Hepatocyte (in vitro differentiated cells): Measurements from ENCODE around the gene DDX19B. TPM values are rescaled to one million over a fixed set of nuclear protein-coding genes. Genes with fewer than 3 reads are reported as not detected.

Source experiments
- DNase-seq: peaks from one replicate; pipeline ENCODE4 v3.0.0-alpha.2; 2016; ENCODE audit warnings: low spot score
- H2AFZ ChIP-seq: fragments of 200-600 bp; sonication (generic); 2 replicates; pipeline ENCODE4 v1.6.0; 2016; ENCODE audit warnings: antibody characterized with exemption, mild to moderate bottlenecking
- H3K27ac ChIP-seq: fragments of 200-600 bp; sonication (generic); 2 replicates; pipeline ENCODE4 v1.5.1; 2016; ENCODE audit warnings: mild to moderate bottlenecking
- H3K27me3 ChIP-seq: fragments of 200-600 bp; sonication (generic); 2 replicates; pipeline ENCODE4 v1.6.1; 2016
- H3K36me3 ChIP-seq: fragments of 200-600 bp; sonication (generic); replicated peaks from 2 replicates; pipeline ENCODE4 v1.5.1; 2016; ENCODE audit warnings: low read depth; ENCODE audit not compliant: insufficient read depth
- H3K4me1 ChIP-seq: fragments of 200-600 bp; sonication (generic); 2 replicates; pipeline ENCODE4 v1.5.1; 2016; ENCODE audit warnings: mild to moderate bottlenecking, moderate library complexity; ENCODE audit not compliant: insufficient read depth
- H3K4me2 ChIP-seq: fragments of 200-600 bp; sonication (generic); 2 replicates; pipeline ENCODE4 v1.6.0; 2016
- H3K4me3 ChIP-seq: fragments of 200-600 bp; sonication (generic); 2 replicates; pipeline ENCODE4 v1.5.1; 2016; ENCODE audit warnings: mild to moderate bottlenecking
- H3K79me2 ChIP-seq: fragments of 200-600 bp; sonication (generic); 2 replicates; pipeline ENCODE4 v1.6.0; 2017; ENCODE audit warnings: mild to moderate bottlenecking
- H3K9me2 ChIP-seq: fragments of 200-600 bp; sonication (generic); replicated peaks from 2 replicates; pipeline ENCODE4 v1.6.0; 2017; ENCODE audit warnings: mild to moderate bottlenecking; ENCODE audit not compliant: insufficient read depth
- H3K9me3 ChIP-seq: fragments of 200-600 bp; sonication (generic); 2 replicates; pipeline ENCODE4 v1.5.1; 2016; ENCODE audit warnings: low read depth, mild to moderate bottlenecking
- H4K20me1 ChIP-seq: fragments of 200-600 bp; sonication (generic); 2 replicates; pipeline ENCODE4 v1.6.0; 2016; ENCODE audit warnings: mild to moderate bottlenecking; ENCODE audit not compliant: insufficient read depth, poor library complexity, severe bottlenecking
- CTCF ChIP-seq: fragments of 200-600 bp; sonication (generic); IDR thresholded peaks from 2 replicates; pipeline ENCODE4 v1.5.1; 2016; ENCODE audit warnings: antibody characterized with exemption, mild to moderate bottlenecking; ENCODE audit not compliant: poor library complexity
- EZH2 ChIP-seq: fragments of 200-600 bp; sonication (generic); IDR thresholded peaks from 2 replicates; pipeline ENCODE4 v1.6.1; 2016; ENCODE audit warnings: antibody characterized with exemption, mild to moderate bottlenecking, borderline replicate concordance
- EZH2phosphoT487 ChIP-seq: fragments of 200-600 bp; sonication (generic); IDR thresholded peaks from one replicate; pipeline ENCODE4 v1.6.1; 2018; ENCODE audit warnings: antibody characterized with exemption, mild to moderate bottlenecking, low read depth, moderate library complexity; ENCODE audit not compliant: unreplicated experiment, severe bottlenecking
- WGBS: methylation state at CpG from one replicate; pipeline ENCODE4 v1.1.6; 2016; ENCODE audit warnings: low lambda C conversion rate; ENCODE audit errors: missing lambda C conversion rate; 5-methylcytosine and 5-hydroxymethylcytosine counted together
- polyA plus RNA-seq: library from polyadenylated mRNA; unstranded; fragments of >200 nt; fragmentation: Nextera tagmentation; extraction: Ambion mirVana; gene quantifications from 2 replicates; pipeline ENCODE4 v1.2.1, GENCODE V29; 2016
- total RNA-seq: library from RNA; depleted of rRNA; stranded (reverse); fragments of >200 nt; gene quantifications from 2 replicates; pipeline ENCODE4 v1.2.3, GENCODE V29; 2014

The DDX19B gene
- total and polyA plus RNA-seq, 2 experiments from 2014 or later: 26.6 to 38.7 TPM

GRCh38 chr16:70348991-70349390 lies 50.0 kb downstream of the DDX19B start:
- TF ChIP-seq EZH2phosphoT487: no peak
- no peak for TF ChIP-seq CTCF
- no peak for TF ChIP-seq EZH2
- Histone ChIP-seq H3K36me3 (no peaks in the 10 kb centered on the region), H3K4me2 (no peak overlapping the region), H3K4me3 (no peak overlapping the region), H3K9me3 (no peaks in the 10 kb centered on the region), H4K20me1 (no peaks in the 10 kb centered on the region), H3K9me2 (no peaks in the 10 kb centered on the region), H3K27ac (no peak overlapping the region), H3K4me1 (peaks cover 14% of the 10 kb centered on the region), H3K79me2 (peaks cover 58% of the 10 kb centered on the region), H2AFZ (no peak overlapping the region), H3K27me3 (no peaks in the 10 kb centered on the region)
- no peak for DNase-seq
- WGBS: 97% methylated on average over 2 of the region's 2 CpGs

GRCh38 chr16:70349783-70350182 lies 50.8 kb downstream of the DDX19B start:
- Histone ChIP-seq H2AFZ (no peak overlapping the region), H3K4me3 (no peak overlapping the region), H3K27ac (no peak overlapping the region), H3K4me2 (no peak overlapping the region), H3K79me2 (peaks cover 58% of the 10 kb centered on the region), H3K9me2 (no peaks in the 10 kb centered on the region), H3K9me3 (no peaks in the 10 kb centered on the region), H3K36me3 (no peaks in the 10 kb centered on the region), H4K20me1 (no peaks in the 10 kb centered on the region), H3K27me3 (no peaks in the 10 kb centered on the region), H3K4me1 (peaks cover 14% of the 10 kb centered on the region)
- TF ChIP-seq EZH2 (no peak), EZH2phosphoT487 (no peak), CTCF (no peak)
- 87% methylated on average over 2 of the region's 2 CpGs for WGBS
- no peak for DNase-seq

GRCh38 chr16:70359552-70359951 lies 60.6 kb downstream of the DDX19B start:
- Histone ChIP-seq H3K9me3 (no peaks in the 10 kb centered on the region), H2AFZ (no peak overlapping the region), H4K20me1 (no peaks in the 10 kb centered on the region), H3K27ac (no peak overlapping the region), H3K36me3 (no peaks in the 10 kb centered on the region), H3K4me1 (no peaks in the 10 kb centered on the region), H3K79me2 (no peaks in the 10 kb centered on the region), H3K4me2 (no peak overlapping the region), H3K9me2 (no peaks in the 10 kb centered on the region), H3K4me3 (no peak overlapping the region), H3K27me3 (no peaks in the 10 kb centered on the region)
- WGBS: 96% methylated on average over 7 of the region's 7 CpGs
- no peak for DNase-seq
- no peak for TF ChIP-seq CTCF
- TF ChIP-seq EZH2phosphoT487: no peak
- TF ChIP-seq EZH2: no peak

GRCh38 chr16:70364399-70364798 lies 65.4 kb downstream of the DDX19B start:
- no peaks in the 10 kb centered on the region for H3K36me3 ChIP-seq
- H3K4me2 ChIP-seq: no peak overlapping the region
- no peaks in the 10 kb centered on the region for H3K9me3 ChIP-seq
- no peak overlapping the region for H2AFZ ChIP-seq
- H3K4me3 ChIP-seq: no peak overlapping the region
- TF ChIP-seq EZH2 (no peak), CTCF (no peak), EZH2phosphoT487 (no peak)
- H3K27ac ChIP-seq: no peak overlapping the region
- 93% methylated on average over 5 of the region's 5 CpGs for WGBS
- H3K9me2 ChIP-seq: no peaks in the 10 kb centered on the region
- H3K4me1 ChIP-seq: no peaks in the 10 kb centered on the region
- H4K20me1 ChIP-seq: no peaks in the 10 kb centered on the region
- no peak for DNase-seq
- no peaks in the 10 kb centered on the region for H3K27me3 ChIP-seq
- no peaks in the 10 kb centered on the region for H3K79me2 ChIP-seq
